ENCODE measurements around the gene CSMD2.

The CSMD2 gene

GRCh38 chr1:33946836-33947235 is 218.2 kb downstream of the CSMD2 start:
- DNase-seq, result no peak

DNA sequence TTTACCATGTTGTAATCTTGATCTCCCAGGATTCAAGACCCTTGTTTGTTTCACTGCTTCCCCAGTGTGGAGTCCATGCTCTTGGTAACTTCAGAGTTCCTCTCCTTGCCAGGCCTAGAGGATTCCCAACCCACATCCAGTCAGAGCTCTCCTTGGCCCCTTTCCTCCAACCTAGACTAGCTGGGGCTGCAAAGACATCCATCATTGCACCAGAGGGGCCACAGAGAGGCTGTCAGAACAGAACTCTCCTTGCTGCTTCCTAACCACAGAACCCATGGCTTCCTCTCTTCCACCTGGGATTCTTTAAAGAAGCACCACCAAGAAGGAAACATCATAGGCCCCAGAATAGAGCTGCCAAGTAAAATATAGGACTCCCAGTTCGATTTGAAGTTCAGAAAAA is 220.2 kb downstream of the CSMD2 start:
- no peak for DNase-seq

- DNase-seq, result no peak
These were observed 221.1 kb downstream of the CSMD2 start for GRCh38 chr1:33943978-33944377.

DNA sequence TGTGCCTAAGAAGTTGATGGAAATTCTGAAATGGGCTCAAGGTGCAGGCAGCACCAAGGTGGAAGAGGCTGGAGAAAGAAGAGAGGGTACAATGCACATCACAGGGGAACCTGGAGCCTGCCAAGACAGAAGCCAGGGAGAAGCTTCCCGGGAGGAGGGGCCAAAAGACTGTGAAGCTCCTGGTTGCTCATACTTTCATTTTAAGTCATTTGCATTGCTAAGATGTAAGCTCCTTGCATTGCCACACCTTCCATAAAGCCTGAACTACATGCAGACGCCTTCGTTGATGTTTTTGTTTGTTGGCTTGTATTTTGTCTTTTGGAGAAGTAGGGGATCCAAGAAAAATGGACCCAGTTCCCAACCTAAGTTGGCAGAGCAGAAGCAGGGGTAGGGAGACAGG is 232.2 kb downstream of the CSMD2 start:
- DNase-seq, result no peak

- no peak for DNase-seq
These were observed 233.9 kb downstream of the CSMD2 start for GRCh38 chr1:33931111-33931475.

DNA sequence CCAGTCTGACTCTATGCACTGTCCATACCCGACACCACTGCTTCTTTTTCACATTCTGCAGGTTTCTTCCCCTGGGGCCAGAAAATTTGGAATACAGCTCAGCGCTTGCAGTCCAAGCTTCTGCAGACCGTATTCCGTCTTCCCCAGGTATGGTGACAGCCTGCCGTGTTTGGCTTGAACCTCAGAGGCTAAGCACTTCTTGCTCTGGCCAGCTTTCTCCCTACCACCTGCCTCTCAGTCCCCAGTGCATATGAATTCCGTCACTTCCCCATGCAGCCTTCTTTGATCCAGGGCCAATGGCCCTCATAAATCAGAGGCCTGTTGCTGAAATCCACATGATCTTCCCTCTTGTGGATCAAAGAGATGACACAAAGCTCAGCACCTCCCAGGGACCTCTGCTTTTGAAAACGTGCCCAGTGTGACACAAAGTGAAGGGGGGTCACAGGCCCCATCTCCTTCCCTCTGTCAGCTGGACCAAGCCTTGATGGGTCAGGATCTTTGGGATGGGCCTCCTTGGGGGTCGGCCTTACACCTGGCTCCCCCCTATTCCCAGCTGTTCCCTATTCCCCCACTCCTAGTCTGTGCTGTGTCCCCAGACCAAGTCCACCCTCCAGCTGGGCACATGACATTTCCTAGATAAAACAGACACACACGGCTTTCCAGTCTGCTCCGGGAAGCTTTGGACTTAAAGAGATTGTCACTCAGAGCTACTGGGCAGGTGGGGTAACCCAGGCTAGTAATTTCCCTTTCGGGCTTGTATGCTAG is 234.5 kb downstream of the CSMD2 start:
- no peak for DNase-seq

GRCh38 chr1:33928251-33928650 is 236.8 kb downstream of the CSMD2 start:
- no peak for DNase-seq

GRCh38 chr1:33927721-33928120 is 237.3 kb downstream of the CSMD2 start:
- DNase-seq, result no peak

- no peak for DNase-seq
These were observed 239.4 kb downstream of the CSMD2 start for GRCh38 chr1:33925586-33925985.

- no peak for DNase-seq
These were observed 243.7 kb downstream of the CSMD2 start for GRCh38 chr1:33921281-33921680.

GRCh38 chr1:33918368-33918767 is 246.7 kb downstream of the CSMD2 start:
- DNase-seq, result no peak

DNA sequence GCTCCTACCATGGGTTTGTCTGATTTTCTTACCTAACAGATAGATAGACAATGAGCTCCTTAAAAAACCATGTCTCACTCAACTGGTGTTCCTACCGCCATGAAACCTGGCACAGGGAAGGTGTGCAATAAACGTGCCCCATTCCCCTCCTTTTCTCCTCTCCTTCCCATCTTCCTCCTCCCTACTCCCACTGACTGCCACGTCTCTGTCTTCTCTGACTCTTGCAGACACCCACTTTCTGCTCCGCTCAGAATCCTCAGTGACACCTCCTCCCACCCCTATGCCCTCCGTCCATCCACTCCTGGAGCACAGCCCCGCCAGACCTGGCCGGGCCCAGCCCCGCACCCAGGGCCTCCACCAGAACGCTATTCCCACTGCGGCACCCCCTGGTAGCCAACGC is 248.2 kb downstream of the CSMD2 start:
- DNase-seq, result no peak

DNA sequence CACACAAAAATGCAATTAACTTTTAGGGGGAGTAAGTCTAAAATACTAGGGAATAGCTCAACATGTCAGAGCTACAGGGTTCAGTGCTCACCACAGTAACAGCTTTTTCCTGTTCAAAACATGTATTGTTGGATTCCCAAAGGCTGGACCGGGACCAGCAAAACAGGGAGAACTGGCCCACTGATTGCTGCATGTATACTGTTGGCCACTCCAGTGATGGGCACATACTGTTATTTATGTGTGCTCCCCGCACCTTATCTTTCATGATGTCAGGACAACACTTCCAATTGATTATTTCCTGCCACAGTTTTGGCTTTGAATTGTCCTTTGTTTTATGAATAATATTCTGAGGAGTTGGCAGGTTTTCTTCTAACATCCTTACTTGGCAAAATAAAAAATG is 250.5 kb downstream of the CSMD2 start:
- DNase-seq, result no peak

DNA sequence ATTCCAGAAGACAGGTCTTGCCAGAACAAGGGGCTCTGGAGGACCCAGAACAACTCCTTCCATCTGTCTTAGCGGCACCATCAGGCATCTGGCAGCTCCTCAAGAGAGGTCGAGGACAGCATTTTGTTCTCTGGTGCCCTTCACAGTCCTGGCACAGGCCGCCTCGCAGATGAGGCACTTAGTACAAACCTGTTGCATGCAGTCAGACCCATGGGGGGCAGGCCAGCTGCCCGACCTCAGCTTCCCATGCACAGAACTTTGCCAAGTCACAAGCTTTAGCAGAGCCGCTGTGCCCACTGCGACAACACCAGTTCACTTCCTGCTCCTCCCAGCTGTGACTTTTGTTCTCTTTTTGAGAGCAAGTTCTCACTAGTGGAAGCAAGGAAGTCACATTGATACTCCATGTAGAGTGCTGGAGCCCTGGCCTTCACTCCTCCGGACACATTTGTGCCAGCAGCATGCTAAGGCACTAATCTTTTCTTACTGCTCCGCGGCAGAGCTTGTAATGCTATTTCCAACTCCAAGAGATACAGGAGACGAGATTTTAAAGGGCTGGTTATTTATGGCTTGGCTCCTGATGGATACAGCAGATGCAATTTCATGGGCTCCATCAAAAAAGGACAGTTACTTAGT is 256.6 kb downstream of the CSMD2 start:
- DNase-seq, result no peak

GRCh38 chr1:33906156-33906555 is 258.9 kb downstream of the CSMD2 start:
- DNase-seq, result no peak

- no peak for DNase-seq
These were observed 259.8 kb downstream of the CSMD2 start for GRCh38 chr1:33905241-33905640.

- no peak for DNase-seq
These were observed 261.8 kb downstream of the CSMD2 start for GRCh38 chr1:33903210-33903589.

DNA sequence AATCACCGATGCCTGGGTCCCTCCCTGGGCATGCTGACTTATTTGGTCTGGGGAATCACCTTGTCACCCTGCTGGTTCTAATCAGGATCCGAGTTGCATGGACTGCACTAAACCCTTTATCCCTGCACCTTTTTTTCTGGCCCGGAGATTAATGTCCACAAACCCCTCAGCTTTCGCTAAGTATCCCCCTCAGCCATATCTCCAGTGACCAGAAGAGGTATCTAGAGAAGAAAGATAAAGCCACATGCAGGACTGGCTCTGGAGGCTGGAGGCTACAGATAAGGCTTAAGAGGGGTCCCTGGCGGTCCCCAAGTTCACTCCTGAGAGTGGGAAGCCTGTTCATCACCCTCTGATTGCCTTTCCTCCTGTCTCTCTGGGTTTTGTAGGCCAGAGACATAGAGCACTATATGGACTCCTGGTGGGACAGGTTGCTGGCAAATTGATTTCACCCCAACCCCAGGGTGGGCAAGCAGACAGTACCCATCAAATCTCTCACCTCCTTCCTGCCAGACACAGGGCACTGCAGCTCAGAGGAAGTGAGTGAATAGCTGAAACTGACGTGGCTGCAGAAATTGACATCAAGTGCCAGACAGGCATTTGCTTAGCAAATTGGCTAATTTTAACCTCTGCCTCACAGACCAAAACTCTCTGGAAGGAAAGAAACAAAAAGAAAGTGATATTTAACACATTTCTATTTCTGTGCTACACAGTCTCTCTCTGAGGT is 262.4 kb downstream of the CSMD2 start:
- DNase-seq, result no peak

DNA sequence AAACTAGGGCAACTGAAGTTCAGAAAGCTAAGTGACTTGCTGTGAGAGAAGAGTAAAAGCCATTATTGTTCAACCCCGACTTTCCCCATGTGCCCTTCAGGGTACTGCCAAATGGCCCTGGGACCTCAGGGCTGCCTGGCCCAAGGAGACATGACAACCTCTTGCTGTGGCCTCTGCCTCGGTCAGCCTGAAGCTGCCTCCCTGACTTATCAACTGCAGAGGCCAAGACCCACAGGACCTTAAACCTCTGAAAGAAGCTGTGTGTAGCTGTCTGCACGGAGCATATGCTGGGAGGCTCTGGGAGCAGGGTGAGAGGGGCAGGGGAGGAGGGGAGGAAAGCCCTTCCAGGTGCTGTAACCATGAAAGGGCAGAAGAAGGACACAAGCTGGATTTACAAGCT is 265.3 kb downstream of the CSMD2 start:
- DNase-seq, result no peak

GRCh38 chr1:33898881-33899280 is 266.1 kb downstream of the CSMD2 start:
- no peak for DNase-seq

GRCh38 chr1:33898406-33898805 is 266.6 kb downstream of the CSMD2 start:
- no peak for DNase-seq

DNA sequence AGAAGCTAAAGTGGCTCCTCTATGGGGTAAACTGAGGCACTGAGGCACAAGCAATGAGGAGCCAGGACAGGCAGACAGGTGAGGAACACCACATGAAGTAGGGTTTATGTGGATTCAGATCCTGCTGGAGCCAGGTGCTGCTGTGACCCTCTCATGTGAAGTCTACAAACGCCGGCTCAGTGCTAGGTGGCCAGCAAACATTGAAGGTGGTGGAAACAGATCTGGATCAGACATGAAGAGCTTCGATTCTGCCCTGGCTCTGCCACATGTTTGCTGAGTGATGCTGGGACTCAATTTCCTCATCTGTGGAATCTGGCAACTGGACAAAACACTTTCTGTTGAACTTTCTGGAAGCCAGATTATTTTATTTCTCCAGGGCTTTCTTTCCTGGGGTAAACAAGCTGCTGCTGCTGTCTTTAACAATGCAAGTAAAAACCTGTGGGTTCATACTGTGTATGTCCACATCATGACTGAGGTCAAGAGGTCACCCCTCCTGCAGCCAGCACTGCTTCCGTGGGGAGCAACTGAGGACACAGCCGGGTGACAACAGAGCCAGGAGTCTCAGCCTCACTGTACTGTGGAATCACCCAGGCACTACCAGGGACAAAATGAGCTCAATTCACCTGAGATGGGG is 267.8 kb downstream of the CSMD2 start:
- no peak for DNase-seq

DNA sequence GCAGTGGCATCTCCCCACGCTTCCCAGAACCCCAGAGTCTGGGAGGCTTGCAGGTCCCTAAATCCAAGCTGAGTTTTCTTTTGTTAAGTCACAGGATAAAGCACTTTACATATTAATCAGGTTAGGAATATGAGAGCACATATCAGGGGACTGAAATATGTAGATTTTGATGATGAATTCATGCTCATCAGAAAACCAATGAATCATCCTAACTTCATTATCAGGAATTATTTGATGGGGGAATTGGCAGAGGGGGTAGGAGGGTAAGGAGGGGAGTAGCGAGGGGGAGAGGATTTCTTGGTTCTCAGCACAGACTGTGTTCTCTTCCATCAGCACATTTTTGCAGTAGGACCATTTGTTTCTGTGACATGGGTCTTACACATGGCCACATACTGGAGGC is 269.1 kb downstream of the CSMD2 start:
- no peak for DNase-seq

- DNase-seq, result no peak
These were observed 269.6 kb downstream of the CSMD2 start for GRCh38 chr1:33895396-33895795.

Measured in NCI-H187 treated with DMSO at 0.1 percent for 48 hours (cell line).